ENCODE results near the gene ELF5.

DNA sequence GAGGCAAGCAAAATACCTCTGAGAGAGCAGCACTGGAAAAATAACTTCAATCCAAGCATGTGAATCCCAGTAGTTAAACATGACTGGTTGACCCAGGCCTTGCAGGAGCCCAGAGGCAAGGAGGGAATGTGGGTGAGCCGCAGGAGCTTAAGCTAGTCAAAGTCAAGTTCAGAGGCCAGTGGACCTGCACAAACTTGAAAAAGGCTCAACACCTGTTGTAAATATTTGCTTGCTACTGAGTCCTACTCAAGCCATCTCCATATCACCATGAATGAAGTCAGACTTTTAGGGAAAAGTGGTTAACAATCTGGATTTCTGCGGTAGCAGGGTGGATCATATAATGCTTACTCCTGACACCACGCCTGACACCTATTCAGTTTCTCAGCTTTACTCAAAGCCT, 79.7 kb downstream of the ELF5 start:
- TF ChIP-seq, protein P1, sequence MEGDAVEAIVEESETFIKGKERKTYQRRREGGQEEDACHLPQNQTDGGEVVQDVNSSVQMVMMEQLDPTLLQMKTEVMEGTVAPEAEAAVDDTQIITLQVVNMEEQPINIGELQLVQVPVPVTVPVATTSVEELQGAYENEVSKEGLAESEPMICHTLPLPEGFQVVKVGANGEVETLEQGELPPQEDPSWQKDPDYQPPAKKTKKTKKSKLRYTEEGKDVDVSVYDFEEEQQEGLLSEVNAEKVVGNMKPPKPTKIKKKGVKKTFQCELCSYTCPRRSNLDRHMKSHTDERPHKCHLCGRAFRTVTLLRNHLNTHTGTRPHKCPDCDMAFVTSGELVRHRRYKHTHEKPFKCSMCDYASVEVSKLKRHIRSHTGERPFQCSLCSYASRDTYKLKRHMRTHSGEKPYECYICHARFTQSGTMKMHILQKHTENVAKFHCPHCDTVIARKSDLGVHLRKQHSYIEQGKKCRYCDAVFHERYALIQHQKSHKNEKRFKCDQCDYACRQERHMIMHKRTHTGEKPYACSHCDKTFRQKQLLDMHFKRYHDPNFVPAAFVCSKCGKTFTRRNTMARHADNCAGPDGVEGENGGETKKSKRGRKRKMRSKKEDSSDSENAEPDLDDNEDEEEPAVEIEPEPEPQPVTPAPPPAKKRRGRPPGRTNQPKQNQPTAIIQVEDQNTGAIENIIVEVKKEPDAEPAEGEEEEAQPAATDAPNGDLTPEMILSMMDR (IDR thresholded peaks at IDR 0.05) = no peak
- TF ChIP-seq POLR2A (IDR thresholded peaks at IDR 0.05) = no peak
